Natural killer cell (primary cell): ENCODE results near the gene LRRC3C. TPM values are rescaled to one million over a fixed set of nuclear protein-coding genes. Genes with fewer than 3 reads are reported as not detected.

Experiments used
- ATAC-seq, 3 donors: fragments of 150-1000 bp in 2 of 3; fragments of 200-7000 bp in 1 of 3; cut with Tn5 transposase; 1 replicate in 1 of 3; 2 replicates in 2 of 3; pipeline ENCODE4 v1.10.0; 2021; ENCODE audit warnings: mild to moderate bottlenecking in 2 of 3, moderate library complexity in 2 of 3
- DNase-seq, 2 donors: peaks; one replicate each; pipeline versions ENCODE4 v3.0.0 to v3.0.0-alpha.2; 2013 to 2021; ENCODE audit warnings: mixed read lengths in 1 of 2
- H3K27ac ChIP-seq: one replicate; pipeline ENCODE4 v1.5.1; 2013; ENCODE audit warnings: mild to moderate bottlenecking, low read length
- H3K27me3 ChIP-seq: one replicate; pipeline ENCODE4 v1.6.1; 2013; ENCODE audit warnings: low read length; ENCODE audit not compliant: control insufficient read depth, insufficient read depth
- H3K36me3 ChIP-seq: one replicate; pipeline ENCODE4 v1.6.1; 2013; ENCODE audit warnings: low read length; ENCODE audit not compliant: control insufficient read depth, insufficient read depth
- H3K4me1 ChIP-seq: one replicate; pipeline ENCODE4 v1.6.1; 2013; ENCODE audit warnings: low read length; ENCODE audit not compliant: control insufficient read depth, insufficient read depth
- H3K4me3 ChIP-seq: one replicate; pipeline ENCODE4 v1.5.1; 2013; ENCODE audit warnings: low read length
- H3K9me3 ChIP-seq: one replicate; pipeline ENCODE4 v1.6.1; 2013; ENCODE audit warnings: low read length; ENCODE audit not compliant: control insufficient read depth, insufficient read depth
- H3K27ac Mint-ChIP-seq, 2 donors: one replicate each; pipeline ENCODE4 v1.8.0; 2022; ENCODE audit warnings: mild to moderate bottlenecking in 2 of 2, mixed read lengths in 2 of 2, moderate library complexity in 1 of 2
- H3K27me3 Mint-ChIP-seq, 2 donors: one replicate each; pipeline ENCODE4 v1.8.0; 2022; ENCODE audit warnings: low read depth in 2 of 2, mixed read lengths in 2 of 2
- H3K36me3 Mint-ChIP-seq: one replicate; pipeline ENCODE4 v1.8.0; 2022; ENCODE audit warnings: mixed read lengths
- H3K4me1 Mint-ChIP-seq, 2 donors: one replicate each; pipeline ENCODE4 v1.8.0; 2022; ENCODE audit warnings: mixed read lengths in 2 of 2
- H3K4me3 Mint-ChIP-seq: one replicate; pipeline ENCODE4 v1.8.0; 2022; ENCODE audit warnings: mild to moderate bottlenecking, moderate library complexity, mixed read lengths
- H3K9me3 Mint-ChIP-seq, 2 donors: one replicate each; pipeline ENCODE4 v1.8.0; 2022; ENCODE audit warnings: mixed read lengths in 2 of 2
- CTCF ChIP-seq: fragments of 200-600 bp; IDR thresholded peaks from one replicate; pipeline ENCODE4 v1.8.0; 2022; ENCODE audit warnings: antibody characterized with exemption
- WGBS: methylation state at CpG from one replicate; pipeline ENCODE4 v1.1.7; 2013; ENCODE audit warnings: missing lambda C conversion rate; ENCODE audit not compliant: insufficient coverage; 5-methylcytosine and 5-hydroxymethylcytosine counted together
- intact Hi-C: fragments of 100-400 bp; cut with micrococcal nuclease; formaldehyde crosslinking; loops from one replicate; pipeline ENCODE4 v1.14.2; 2022
- total RNA-seq, 4 donors: library from RNA; stranded (reverse); fragments of 120-200 nt in 1 of 4; gene quantifications; one replicate each; pipeline versions ENCODE4 v1.2.3 to v1.2.4, GENCODE V29; 2013 to 2022

The LRRC3C gene
- total RNA-seq, 3 donors from 2014 or later (not counting 1 experiment from before 2014, with no cell fraction given): not detected

- peaks cover 38 to 48% of the 10 kb centered on the region in 2 donors for H3K4me1 Mint-ChIP-seq
- no peak overlapping the region for H3K27ac Mint-ChIP-seq
- H3K27me3 Mint-ChIP-seq: no peaks in the 10 kb centered on the region
- Histone ChIP-seq H3K4me1 (peaks cover 47% of the 10 kb centered on the region), H3K4me3 (no peak overlapping the region), H3K36me3 (peaks cover 46% of the 10 kb centered on the region), H3K27me3 (no peaks in the 10 kb centered on the region), H3K9me3 (no peaks in the 10 kb centered on the region), H3K27ac (no peak overlapping the region)
- no peak for TF ChIP-seq CTCF
- 95% methylated on average over 6 of the region's 6 CpGs for WGBS
- no peaks in the 10 kb centered on the region for H3K9me3 Mint-ChIP-seq
- no peaks in the 10 kb centered on the region for H3K36me3 Mint-ChIP-seq
- intact Hi-C loops: no loop called here
- H3K4me3 Mint-ChIP-seq: no peak overlapping the region
- ATAC-seq (no peak), DNase-seq (no peak)
These were observed 4.3 kb upstream of the LRRC3C start for GRCh38 chr17:39923230-39923629.

- no peaks in the 10 kb centered on the region for H3K36me3 Mint-ChIP-seq
- peak overlapping the region; percentile 47 for H3K4me3 Mint-ChIP-seq
- WGBS: 89% methylated on average over 17 of the region's 17 CpGs
- H3K27me3 Mint-ChIP-seq: no peaks in the 10 kb centered on the region
- no peaks in the 10 kb centered on the region for H3K9me3 Mint-ChIP-seq
- no peaks in the 10 kb centered on the region for H3K27me3 ChIP-seq
- no peak overlapping the region for H3K4me3 ChIP-seq
- H3K4me1 Mint-ChIP-seq: peaks cover 36 to 52% of the 10 kb centered on the region in 2 donors
- intact Hi-C loops: no loop called here
- peaks cover 44% of the 10 kb centered on the region for H3K36me3 ChIP-seq
- H3K9me3 ChIP-seq: no peaks in the 10 kb centered on the region
- H3K4me1 ChIP-seq: peaks cover 43% of the 10 kb centered on the region
- H3K27ac Mint-ChIP-seq: peak overlapping the region; percentile 22 to 96
- ATAC-seq (no peak), DNase-seq (no peak)
- H3K27ac ChIP-seq: no peak overlapping the region
- no peak for TF ChIP-seq CTCF
These were observed 3.5 kb upstream of the LRRC3C start for GRCh38 chr17:39923836-39924690.

DNA sequence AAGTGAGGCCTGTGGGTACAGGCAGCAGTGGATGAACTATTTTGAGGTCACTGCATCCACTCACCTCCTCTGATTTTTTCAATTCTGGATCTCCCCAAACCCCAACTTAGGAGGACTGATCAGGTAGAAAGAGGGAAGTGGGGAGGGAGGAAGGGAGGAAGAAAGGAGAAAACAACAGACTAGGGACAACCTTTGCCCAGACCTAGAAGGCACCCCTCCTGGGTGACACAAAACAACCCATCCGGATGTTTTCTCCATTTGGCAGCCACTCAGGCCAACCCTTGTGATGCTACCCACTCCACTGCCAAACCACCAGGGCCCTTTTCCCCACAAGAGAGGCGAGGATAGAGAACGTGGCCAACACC, 2.9 kb upstream of the LRRC3C start:
- no peaks in the 10 kb centered on the region for H3K27me3 ChIP-seq
- no peak overlapping the region for H3K4me3 ChIP-seq
- DNase-seq (no peak), ATAC-seq (no peak)
- 77% methylated on average over 3 of the region's 3 CpGs for WGBS
- peak overlapping the region; percentile 22 to 96 for H3K27ac Mint-ChIP-seq
- no peaks in the 10 kb centered on the region for H3K9me3 Mint-ChIP-seq
- H3K4me3 Mint-ChIP-seq: peak overlapping the region; percentile 96
- no peak for TF ChIP-seq CTCF
- H3K9me3 ChIP-seq: no peaks in the 10 kb centered on the region
- H3K36me3 ChIP-seq: peaks cover 41% of the 10 kb centered on the region
- H3K27me3 Mint-ChIP-seq: no peaks in the 10 kb centered on the region
- peaks cover 36 to 52% of the 10 kb centered on the region in 2 donors for H3K4me1 Mint-ChIP-seq
- H3K27ac ChIP-seq: no peak overlapping the region
- no peaks in the 10 kb centered on the region for H3K36me3 Mint-ChIP-seq
- H3K4me1 ChIP-seq: peaks cover 43% of the 10 kb centered on the region
- intact Hi-C loops: no loop called here
